Measurements from ENCODE around the gene MYRF. TPM values are rescaled to one million over a fixed set of nuclear protein-coding genes. Genes with fewer than 3 reads are reported as not detected.
A peak's percentile ranks its signal among the peaks of the same experiment; 100 is the strongest.

The MYRF gene
- total RNA-seq, 2 experiments from 2014 or later, result 0.25 to 0.57 TPM

- Mint-ChIP-seq H3K9me3 (ENCODE audit: low read depth) (no peaks in the 10 kb centered on the region), H3K4me3 (no peak overlapping the region), H3K27me3 (no peaks in the 10 kb centered on the region), H3K36me3 (ENCODE audit: low read depth) (no peaks in the 10 kb centered on the region), H3K27ac (no peak overlapping the region), H3K4me1 (no peaks in the 10 kb centered on the region)
- ChIA-PET POLR2A (no interaction called here), CTCF (interaction anchor here (0.7 to 1.4 kb wide), 2 partner anchors 14 to 60 kb away, joined by 3 read pairs; no protein-coding TSS in a partner anchor)
- intact Hi-C loops (cut with DNase I, micrococcal nuclease), result no loop called here
- no peak for ATAC-seq
- no peak for DNase-seq
These were observed 8.8 kb upstream of the MYRF start for GRCh38 chr11:61743486-61744095.

GRCh38 chr11:61744181-61744580 is 8.3 kb upstream of the MYRF start:
- Mint-ChIP-seq H3K4me1 (no peaks in the 10 kb centered on the region), H3K27ac (no peak overlapping the region), H3K4me3 (no peak overlapping the region), H3K27me3 (peaks cover 2% of the 10 kb centered on the region), H3K9me3 (ENCODE audit: low read depth) (no peaks in the 10 kb centered on the region), H3K36me3 (ENCODE audit: low read depth) (no peaks in the 10 kb centered on the region)
- POLR2A ChIA-PET, result no interaction called here
- CTCF ChIA-PET, result interaction anchor here (1.4 kb wide), 1 partner anchor 14 kb away, joined by 3 read pairs; no protein-coding TSS in a partner anchor
- DNase-seq, result no peak
- ATAC-seq, result no peak
- intact Hi-C loops (cut with DNase I, micrococcal nuclease), result no loop called here

GRCh38 chr11:61744609-61745156 is 7.8 kb upstream of the MYRF start:
- intact Hi-C loops (cut with DNase I, micrococcal nuclease), result no loop called here
- no peak for ATAC-seq
- Mint-ChIP-seq H3K4me1 (no peaks in the 10 kb centered on the region), H3K4me3 (no peak overlapping the region), H3K9me3 (ENCODE audit: low read depth) (no peaks in the 10 kb centered on the region), H3K36me3 (ENCODE audit: low read depth) (no peaks in the 10 kb centered on the region), H3K27me3 (peaks cover 5% of the 10 kb centered on the region), H3K27ac (no peak overlapping the region)
- ChIA-PET CTCF (interaction anchor here (1.4 kb wide), 1 partner anchor 15 kb away, joined by 3 read pairs; no protein-coding TSS in a partner anchor), POLR2A (no interaction called here)
- DNase-seq, result no peak

GRCh38 chr11:61745781-61746441 is 6.5 kb upstream of the MYRF start:
- H3K4me1 Mint-ChIP-seq, result no peaks in the 10 kb centered on the region
- H3K9me3 Mint-ChIP-seq (ENCODE audit: low read depth), result no peaks in the 10 kb centered on the region
- CTCF ChIA-PET, result interaction anchor here (1.1 to 1.7 kb wide), 3 partner anchors 13 to 336 kb away, joined by 3 to 6 read pairs (median 5); no protein-coding TSS in a partner anchor
- peaks cover 8% of the 10 kb centered on the region for H3K27me3 Mint-ChIP-seq
- no peak overlapping the region for H3K27ac Mint-ChIP-seq
- H3K36me3 Mint-ChIP-seq (ENCODE audit: low read depth), result no peaks in the 10 kb centered on the region
- POLR2A ChIA-PET, result no interaction called here
- H3K4me3 Mint-ChIP-seq, result no peak overlapping the region
- intact Hi-C loops (cut with DNase I, micrococcal nuclease), result no loop called here
- ATAC-seq (no peak), DNase-seq (no peak)

- Mint-ChIP-seq H3K27me3 (peaks cover 13% of the 10 kb centered on the region), H3K27ac (no peak overlapping the region), H3K4me1 (no peaks in the 10 kb centered on the region), H3K9me3 (ENCODE audit: low read depth) (no peaks in the 10 kb centered on the region), H3K36me3 (ENCODE audit: low read depth) (no peaks in the 10 kb centered on the region), H3K4me3 (no peak overlapping the region)
- DNase-seq, result no peak
- ChIA-PET CTCF (interaction anchor here (0.6 to 1.7 kb wide), 7 partner anchors 13 to 336 kb away, joined by 3 to 6 read pairs (median 3); partner anchors contain the start of gene FEN1), POLR2A (no interaction called here)
- intact Hi-C loops (cut with DNase I, micrococcal nuclease), result loop anchor here (1.0 kb wide), 2 partner anchors 30 to 42 kb away; no protein-coding TSS in a partner anchor
- ATAC-seq, result no peak
These were observed 5.8 kb upstream of the MYRF start for GRCh38 chr11:61746442-61747191.

GRCh38 chr11:61747192-61747966 is 5.1 kb upstream of the MYRF start:
- H3K4me1 Mint-ChIP-seq, result peaks cover 2% of the 10 kb centered on the region
- ChIA-PET POLR2A (no interaction called here), CTCF (interaction anchor here (0.6 to 1.7 kb wide), 8 partner anchors 11 to 335 kb away, joined by 3 to 6 read pairs (median 4); partner anchors contain the start of gene FEN1)
- intact Hi-C loops (cut with DNase I, micrococcal nuclease), result loop anchor here (1.0 kb wide), 2 partner anchors 29 to 41 kb away; no protein-coding TSS in a partner anchor
- H3K9me3 Mint-ChIP-seq (ENCODE audit: low read depth), result no peaks in the 10 kb centered on the region
- peaks cover 17% of the 10 kb centered on the region for H3K27me3 Mint-ChIP-seq
- no peak overlapping the region for H3K27ac Mint-ChIP-seq
- H3K36me3 Mint-ChIP-seq (ENCODE audit: low read depth), result no peaks in the 10 kb centered on the region
- H3K4me3 Mint-ChIP-seq, result no peak overlapping the region
- ATAC-seq, result peak; percentile 63
- peak; percentile 75 for DNase-seq

- no peaks in the 10 kb centered on the region for H3K9me3 Mint-ChIP-seq (ENCODE audit: low read depth)
- peaks cover 18% of the 10 kb centered on the region for H3K27me3 Mint-ChIP-seq
- POLR2A ChIA-PET, result no interaction called here
- H3K4me3 Mint-ChIP-seq, result no peak overlapping the region
- intact Hi-C loops (cut with DNase I, micrococcal nuclease), result loop anchor here (1.0 kb wide), 2 partner anchors 28 to 40 kb away; no protein-coding TSS in a partner anchor
- CTCF ChIA-PET, result interaction anchor here (0.7 to 1.7 kb wide), 6 partner anchors 10 to 334 kb away, joined by 3 to 6 read pairs (median 4); partner anchors contain the start of gene FEN1
- no peak for DNase-seq
- no peak for ATAC-seq
- H3K36me3 Mint-ChIP-seq (ENCODE audit: low read depth), result no peaks in the 10 kb centered on the region
- H3K27ac Mint-ChIP-seq, result no peak overlapping the region
- peaks cover 2% of the 10 kb centered on the region for H3K4me1 Mint-ChIP-seq
These were observed 4.5 kb upstream of the MYRF start for GRCh38 chr11:61747967-61748285.

- peaks cover 5% of the 10 kb centered on the region for H3K4me1 Mint-ChIP-seq
- ChIA-PET POLR2A (no interaction called here), CTCF (interaction anchor here (0.6 to 1.6 kb wide), 4 partner anchors 51 to 913 kb away, joined by 3 to 7 read pairs (median 4); no protein-coding TSS in a partner anchor)
- H3K36me3 Mint-ChIP-seq (ENCODE audit: low read depth), result no peaks in the 10 kb centered on the region
- DNase-seq (no peak), ATAC-seq (no peak)
- H3K4me3 Mint-ChIP-seq, result no peak overlapping the region
- H3K9me3 Mint-ChIP-seq (ENCODE audit: low read depth), result no peaks in the 10 kb centered on the region
- peaks cover 28% of the 10 kb centered on the region for H3K27me3 Mint-ChIP-seq
- no peak overlapping the region for H3K27ac Mint-ChIP-seq
- intact Hi-C loops (cut with DNase I, micrococcal nuclease), result loop anchor here (5.0 kb wide), 2 partner anchors 198 to 358 kb away; no protein-coding TSS in a partner anchor
These were observed 2.7 kb upstream of the MYRF start for GRCh38 chr11:61749591-61750217.

GRCh38 chr11:61750631-61751273 is 1.7 kb upstream of the MYRF start:
- Mint-ChIP-seq H3K27ac (no peak overlapping the region), H3K27me3 (peaks cover 28% of the 10 kb centered on the region), H3K4me1 (peaks cover 5% of the 10 kb centered on the region), H3K4me3 (no peak overlapping the region), H3K36me3 (ENCODE audit: low read depth) (no peaks in the 10 kb centered on the region), H3K9me3 (ENCODE audit: low read depth) (no peaks in the 10 kb centered on the region)
- no peak for DNase-seq
- no peak for ATAC-seq
- intact Hi-C loops (cut with DNase I, micrococcal nuclease), result loop anchor here (5.0 kb wide), 2 partner anchors 197 to 357 kb away; no protein-coding TSS in a partner anchor
- ChIA-PET POLR2A (no interaction called here), CTCF (interaction anchor here (0.6 to 1.5 kb wide), 5 partner anchors 17 to 834 kb away, joined by 3 to 6 read pairs (median 3); no protein-coding TSS in a partner anchor)

- no peak overlapping the region for H3K27ac Mint-ChIP-seq
- H3K27me3 Mint-ChIP-seq, result peaks cover 28% of the 10 kb centered on the region
- intact Hi-C loops (cut with DNase I, micrococcal nuclease), result loop anchor here (5.0 kb wide), 2 partner anchors 196 to 356 kb away; no protein-coding TSS in a partner anchor
- DNase-seq (no peak), ATAC-seq (no peak)
- peaks cover 7% of the 10 kb centered on the region for H3K4me1 Mint-ChIP-seq
- ChIA-PET POLR2A (no interaction called here), CTCF (interaction anchor here (0.6 to 1.5 kb wide), 5 partner anchors 18 to 1785 kb away, joined by 3 to 6 read pairs (median 4); partner anchors contain the start of gene PLAAT4)
- no peaks in the 10 kb centered on the region for H3K36me3 Mint-ChIP-seq (ENCODE audit: low read depth)
- no peak overlapping the region for H3K4me3 Mint-ChIP-seq
- no peaks in the 10 kb centered on the region for H3K9me3 Mint-ChIP-seq (ENCODE audit: low read depth)
These were observed 1.1 kb upstream of the MYRF start for GRCh38 chr11:61751384-61751783.

All from activated CD4-positive, alpha-beta T cell treated with anti-CD3 and anti-CD28 coated beads for 36 hours (primary cell).